SKM-1 treated with dmso at 0.1 percent for 144 hours (cell line): ENCODE measurements around the gene PLD3.
"Not testable (repeated sequence)": the region's sequence is repeated elsewhere in the genome, so short reads cannot be mapped to it uniquely, and the experiment has no call there.

Source experiments
- DNase-seq: peaks from one replicate; lab custom pipeline; 2025; ENCODE audit not compliant: unreplicated experiment; lab: John Stamatoyannopoulos, UW

PLD3 gene

GRCh38 chr19:40332669-40333068 lies 15.8 kb upstream of the PLD3 start:
- no peak for DNase-seq

- not testable (repeated sequence) for DNase-seq
These were observed 15.4 kb upstream of the PLD3 start for GRCh38 chr19:40333083-40333482.

- no peak for DNase-seq
These were observed 13.4 kb upstream of the PLD3 start for GRCh38 chr19:40335101-40335500.

GRCh38 chr19:40335855-40336600 lies 12.5 kb upstream of the PLD3 start:
- no peak for DNase-seq

- no peak for DNase-seq
These were observed 11.9 kb upstream of the PLD3 start for GRCh38 chr19:40336601-40336900.

GRCh38 chr19:40337107-40337506 lies 11.4 kb upstream of the PLD3 start:
- DNase-seq: no peak

GRCh38 chr19:40337594-40337993 lies 10.9 kb upstream of the PLD3 start:
- no peak for DNase-seq

- DNase-seq: no peak
These were observed 9.3 kb upstream of the PLD3 start for GRCh38 chr19:40339018-40339728.

- DNase-seq: no peak
These were observed 6.7 kb upstream of the PLD3 start for GRCh38 chr19:40341601-40342482.

GRCh38 chr19:40342644-40343311 lies 5.7 kb upstream of the PLD3 start:
- DNase-seq: no peak

GRCh38 chr19:40344422-40344821 lies 4.1 kb upstream of the PLD3 start:
- no peak for DNase-seq

GRCh38 chr19:40348961-40349507 lies 539 bp downstream of the PLD3 start:
- no peak for DNase-seq

GRCh38 chr19:40355975-40356680 lies 7.6 kb downstream of the PLD3 start:
- no peak for DNase-seq

- DNase-seq: no peak
These were observed 8.4 kb downstream of the PLD3 start for GRCh38 chr19:40356681-40357595.

GRCh38 chr19:40357640-40358039 lies 9.1 kb downstream of the PLD3 start:
- DNase-seq: no peak

- peak; percentile 63 for DNase-seq
These were observed 10.3 kb downstream of the PLD3 start for GRCh38 chr19:40358773-40359172.

- DNase-seq: no peak
These were observed 11.7 kb downstream of the PLD3 start for GRCh38 chr19:40360020-40360707.

- DNase-seq: peak; percentile 52
These were observed 12.3 kb downstream of the PLD3 start for GRCh38 chr19:40360708-40361241.
